GM13977 (cell line): ENCODE data around the gene MGMT.

Source experiments
- DNase-seq: peaks from one replicate; pipeline ENCODE4 v3.0.0; 2012; ENCODE audit warnings: low spot score
- in situ Hi-C: fragments of 300-500 bp; cut with MboI; formaldehyde crosslinking; loops from one replicate; pipeline ENCODE4 v1.12.0; 2022; ENCODE audit warnings: low sequenced_read_pairs, low pct_unique_long_range_greater_than_20kb, mixed read lengths, inconsistent platforms; ENCODE audit not compliant: unreplicated experiment
- TF ChIP-seq, protein P1 (sequence below): IDR thresholded peaks from 2 replicates; pipeline ENCODE4 v1.5.1; 2012; ENCODE audit warnings: mild to moderate bottlenecking, control low read depth; ENCODE audit not compliant: insufficient read depth; ENCODE audit errors: extremely low read depth, missing control alignments

The MGMT gene

DNA sequence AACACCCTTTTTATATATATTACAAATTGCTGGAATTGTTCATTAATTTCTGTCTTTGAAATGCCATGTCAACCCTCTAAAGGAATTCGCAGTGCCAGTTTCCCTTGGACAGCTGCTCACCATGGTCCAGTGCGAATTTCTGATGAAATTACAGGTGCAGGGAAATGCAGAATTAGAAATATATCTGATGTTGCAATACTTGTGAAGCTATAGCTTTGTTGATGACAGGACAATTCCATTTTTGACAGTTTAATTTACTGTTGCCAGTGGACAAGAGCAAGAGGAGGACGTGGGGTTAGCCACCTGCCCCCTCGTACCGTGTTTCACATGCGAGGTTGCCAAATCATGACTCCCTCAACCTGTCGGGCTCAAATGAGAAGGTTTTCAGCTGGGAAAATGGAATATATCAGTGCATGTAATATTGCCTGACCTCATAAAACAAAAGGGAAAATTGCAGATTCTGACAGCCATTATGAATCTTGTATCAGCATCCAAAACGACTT, 140.6 kb downstream of the MGMT start:
- TF ChIP-seq, protein P1, sequence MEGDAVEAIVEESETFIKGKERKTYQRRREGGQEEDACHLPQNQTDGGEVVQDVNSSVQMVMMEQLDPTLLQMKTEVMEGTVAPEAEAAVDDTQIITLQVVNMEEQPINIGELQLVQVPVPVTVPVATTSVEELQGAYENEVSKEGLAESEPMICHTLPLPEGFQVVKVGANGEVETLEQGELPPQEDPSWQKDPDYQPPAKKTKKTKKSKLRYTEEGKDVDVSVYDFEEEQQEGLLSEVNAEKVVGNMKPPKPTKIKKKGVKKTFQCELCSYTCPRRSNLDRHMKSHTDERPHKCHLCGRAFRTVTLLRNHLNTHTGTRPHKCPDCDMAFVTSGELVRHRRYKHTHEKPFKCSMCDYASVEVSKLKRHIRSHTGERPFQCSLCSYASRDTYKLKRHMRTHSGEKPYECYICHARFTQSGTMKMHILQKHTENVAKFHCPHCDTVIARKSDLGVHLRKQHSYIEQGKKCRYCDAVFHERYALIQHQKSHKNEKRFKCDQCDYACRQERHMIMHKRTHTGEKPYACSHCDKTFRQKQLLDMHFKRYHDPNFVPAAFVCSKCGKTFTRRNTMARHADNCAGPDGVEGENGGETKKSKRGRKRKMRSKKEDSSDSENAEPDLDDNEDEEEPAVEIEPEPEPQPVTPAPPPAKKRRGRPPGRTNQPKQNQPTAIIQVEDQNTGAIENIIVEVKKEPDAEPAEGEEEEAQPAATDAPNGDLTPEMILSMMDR: no peak
- no peak for DNase-seq
- in situ Hi-C loops: no loop called here

DNA sequence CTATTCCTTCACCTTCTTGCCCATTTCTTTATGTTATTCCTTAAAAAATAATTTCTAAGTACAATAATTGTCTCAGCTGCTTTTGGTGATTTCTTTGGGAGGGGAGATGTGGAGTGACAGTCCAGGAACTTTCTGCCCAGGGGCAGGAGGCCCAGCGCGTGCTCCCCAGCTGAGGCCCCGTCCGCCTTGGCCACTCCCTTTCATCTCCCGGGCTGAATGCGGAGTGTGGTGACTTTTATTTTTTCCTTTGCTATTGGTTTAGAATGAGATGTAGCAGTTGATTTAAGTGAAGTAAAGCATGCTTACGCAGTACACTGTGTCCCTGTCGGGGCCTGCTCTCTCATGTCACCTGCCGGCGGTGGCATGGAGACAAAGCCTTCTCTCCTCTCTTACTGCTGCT, 141.6 kb downstream of the MGMT start:
- DNase-seq: no peak
- in situ Hi-C loops: no loop called here
- TF ChIP-seq, protein P1: no peak

DNA sequence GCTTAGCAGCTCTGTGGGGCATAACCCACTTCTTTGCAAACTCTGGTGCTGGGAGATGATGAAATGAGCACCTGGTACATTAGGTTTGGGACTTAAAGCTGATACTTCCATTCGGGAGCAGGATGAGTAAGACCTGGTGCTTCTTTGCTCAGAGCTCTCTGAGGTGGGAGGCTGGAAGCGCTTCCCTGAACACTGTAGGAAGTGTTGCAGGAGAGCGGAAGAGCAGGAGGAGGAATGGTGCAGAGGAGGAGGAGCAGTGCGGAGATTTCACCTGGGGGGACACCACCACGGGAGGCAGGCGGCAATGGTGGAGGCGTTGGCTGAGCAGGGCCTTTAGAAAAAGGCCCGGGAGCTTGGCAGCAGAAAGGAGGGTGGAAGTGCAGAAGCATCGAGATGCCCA, 142.5 kb downstream of the MGMT start:
- TF ChIP-seq, protein P1: no peak
- DNase-seq: no peak
- in situ Hi-C loops: no loop called here

DNA sequence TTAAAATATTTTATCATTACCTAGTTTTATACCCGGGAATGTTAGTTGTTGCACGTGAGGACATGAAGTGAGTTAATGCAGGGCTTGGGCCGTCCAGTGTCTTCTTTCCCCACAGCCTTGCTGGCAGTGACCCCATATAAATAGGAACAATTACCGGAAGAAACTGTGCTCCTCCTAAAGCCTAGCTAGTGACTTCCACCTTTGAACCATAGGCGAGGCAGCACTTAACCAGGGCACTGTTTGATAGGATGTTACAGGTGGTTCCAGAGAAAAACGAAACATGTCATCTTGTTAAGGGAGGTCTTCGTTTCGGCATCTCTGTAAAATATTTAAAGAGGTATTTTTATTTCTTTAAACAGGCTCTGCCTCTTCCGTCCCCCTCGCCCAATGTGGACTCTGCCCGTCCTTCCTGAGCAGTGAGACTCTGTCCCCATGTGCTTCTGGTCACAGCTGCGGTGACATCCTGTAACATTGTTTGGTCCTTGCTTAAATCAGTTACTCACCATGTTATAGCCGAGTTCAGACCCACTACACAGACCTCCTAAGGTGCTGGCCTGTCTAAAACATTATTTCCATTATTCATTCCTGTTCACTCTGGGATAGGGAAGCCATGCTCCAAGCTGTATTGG, 145.6 kb downstream of the MGMT start:
- in situ Hi-C loops: no loop called here
- no peak for DNase-seq

DNA sequence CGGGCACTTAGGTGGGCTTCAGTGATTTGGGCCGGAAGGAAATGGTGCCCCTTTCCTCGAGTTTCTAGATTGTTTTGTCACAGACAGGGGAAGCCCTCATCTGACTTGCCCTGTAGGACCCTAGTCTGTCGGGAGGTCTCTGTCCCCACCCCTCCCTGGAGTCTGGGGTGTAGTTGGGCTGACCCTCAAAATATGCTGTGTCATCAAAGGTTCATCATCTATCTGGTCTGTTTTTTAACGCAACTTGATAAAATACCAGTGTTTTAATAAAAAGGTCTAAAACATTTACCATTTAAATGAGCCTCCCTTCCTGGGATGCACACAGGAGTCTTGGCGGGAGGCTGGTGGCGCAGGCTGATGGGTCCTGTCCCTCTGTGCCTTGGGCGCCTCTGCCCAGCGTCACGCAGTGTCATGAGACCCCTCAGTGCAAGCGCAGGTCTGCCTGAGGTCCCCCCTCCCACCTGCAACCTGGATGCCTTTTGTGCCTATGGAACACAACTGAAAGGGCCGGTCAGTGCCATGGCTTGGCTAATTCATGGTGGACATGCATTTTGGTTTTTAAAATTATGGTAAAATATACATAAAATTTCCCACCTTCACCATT, 146.4 kb downstream of the MGMT start:
- in situ Hi-C loops: no loop called here
- DNase-seq: no peak
- TF ChIP-seq, protein P1: no peak

More for the DNA sequence above, 145.6 kb downstream of the MGMT start:
- TF ChIP-seq, protein P1: no peak

DNA sequence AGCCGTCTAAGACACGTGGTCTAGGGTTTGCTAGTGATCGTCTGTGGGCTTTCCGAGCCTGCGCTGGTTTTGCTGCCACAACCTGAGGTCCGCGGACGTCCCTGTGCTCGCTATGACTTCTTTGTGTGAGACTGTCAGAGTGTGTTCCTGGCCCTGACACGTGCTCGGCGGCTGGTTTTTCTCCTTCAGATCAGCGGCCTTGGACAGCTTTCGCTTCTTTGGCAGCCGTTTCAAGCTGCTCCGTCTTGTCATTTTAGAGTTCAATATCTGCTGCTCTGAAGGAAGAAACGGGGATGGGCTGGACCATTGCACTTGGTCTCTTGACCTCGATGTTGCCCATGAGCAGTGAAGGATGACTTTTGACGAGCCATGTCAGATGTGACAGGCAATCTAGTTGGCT, 147.3 kb downstream of the MGMT start:
- TF ChIP-seq, protein P1: no peak
- in situ Hi-C loops: no loop called here
- no peak for DNase-seq
